GM19468 (cell line): ENCODE measurements around the gene MAP3K12.
"Not testable (repeated sequence)": the region's sequence is repeated elsewhere in the genome, so short reads cannot be mapped to it uniquely, and the experiment has no call there.

Experiments
- ATAC-seq: cut with Tn5 transposase; IDR thresholded peaks from one replicate; pipeline ENCODE4 v1.9.1; 2021; ENCODE audit warnings: mild to moderate bottlenecking, moderate library complexity, moderate number of reproducible peaks; ENCODE audit not compliant: unreplicated experiment; ENCODE audit errors: extremely low read depth

Gene MAP3K12

GRCh38 chr12:53499266-53500141 lies at the start of gene MAP3K12:
MAP3K12 (minus strand) TSS chr12:53499458; CDS start chr12:53487391, 12,067 bp downstream.
- no peak for ATAC-seq

GRCh38 chr12:53548354-53548753 lies 49.1 kb upstream of the MAP3K12 start:
- ATAC-seq: not testable (repeated sequence)

GRCh38 chr12:53543539-53543938 lies 44.3 kb upstream of the MAP3K12 start:
- ATAC-seq: no peak

GRCh38 chr12:53539526-53539925 lies 40.3 kb upstream of the MAP3K12 start:
- ATAC-seq: no peak

- no peak for ATAC-seq
Measured at GRCh38 chr12:53538209-53538689, 39.0 kb upstream of the MAP3K12 start.

- ATAC-seq: no peak
Measured at GRCh38 chr12:53536962-53537361, 37.7 kb upstream of the MAP3K12 start.

GRCh38 chr12:53533471-53533870 lies 34.2 kb upstream of the MAP3K12 start:
- no peak for ATAC-seq

GRCh38 chr12:53532524-53533445 lies 33.5 kb upstream of the MAP3K12 start:
- no peak for ATAC-seq

GRCh38 chr12:53532021-53532420 lies 32.8 kb upstream of the MAP3K12 start:
- no peak for ATAC-seq

GRCh38 chr12:53530920-53531319 lies 31.7 kb upstream of the MAP3K12 start:
- ATAC-seq: no peak

GRCh38 chr12:53530061-53530460 lies 30.8 kb upstream of the MAP3K12 start:
- ATAC-seq: no peak

GRCh38 chr12:53524476-53524875 lies 25.2 kb upstream of the MAP3K12 start:
- ATAC-seq: no peak

- no peak for ATAC-seq
Measured at GRCh38 chr12:53523131-53523530, 23.9 kb upstream of the MAP3K12 start.

- ATAC-seq: no peak
Measured at GRCh38 chr12:53518381-53518780, 19.1 kb upstream of the MAP3K12 start.

GRCh38 chr12:53516758-53517455 lies 17.6 kb upstream of the MAP3K12 start:
- no peak for ATAC-seq

GRCh38 chr12:53515291-53515680 lies 16.0 kb upstream of the MAP3K12 start:
- no peak for ATAC-seq

GRCh38 chr12:53514628-53515290 lies 15.5 kb upstream of the MAP3K12 start:
- no peak for ATAC-seq

GRCh38 chr12:53513712-53514410 lies 14.6 kb upstream of the MAP3K12 start:
- no peak for ATAC-seq

GRCh38 chr12:53510181-53510812 lies 11.0 kb upstream of the MAP3K12 start:
- ATAC-seq: no peak
